Suprapubic skin (tissue), 4 donors: ENCODE data around the gene SUFU. TPM values are rescaled to one million over a fixed set of nuclear protein-coding genes. Genes with fewer than 3 reads are reported as not detected.

Experiments used
- DNase-seq, 2 donors: peaks; one replicate each; pipeline ENCODE4 v3.0.0-alpha.2; 2019; ENCODE audit warnings: low spot score in 2 of 2
- H3K27ac ChIP-seq: fragments of 200-600 bp; sonication (generic); one replicate; pipeline ENCODE4 v1.5.1; 2019
- H3K27me3 ChIP-seq: fragments of 200-600 bp; sonication (generic); one replicate; pipeline ENCODE4 v1.5.1; 2019
- H3K36me3 ChIP-seq: fragments of 200-600 bp; sonication (generic); one replicate; pipeline ENCODE4 v1.5.1; 2019
- H3K4me1 ChIP-seq: fragments of 200-600 bp; sonication (generic); one replicate; pipeline ENCODE4 v1.5.1; 2019
- H3K4me3 ChIP-seq: fragments of 200-600 bp; sonication (generic); one replicate; pipeline ENCODE4 v1.5.1; 2019; ENCODE audit warnings: mild to moderate bottlenecking
- H3K9me3 ChIP-seq: fragments of 200-600 bp; sonication (generic); one replicate; pipeline ENCODE4 v1.5.1; 2019
- CTCF ChIP-seq, 2 donors: fragments of 200-600 bp in 1 of 2; fragments of 450-650 bp in 1 of 2; sonication (generic) in 1 of 2; IDR thresholded peaks; one replicate each; pipeline ENCODE4 v1.5.1; 2016 to 2019; ENCODE audit warnings: antibody characterized with exemption in 2 of 2, mild to moderate bottlenecking in 1 of 2, moderate library complexity in 1 of 2
- EP300 ChIP-seq: sonication (generic); formaldehyde crosslinking; IDR thresholded peaks from one replicate; pipeline ENCODE4 v1.6.1; 2017; ENCODE audit warnings: antibody characterized with exemption
- POLR2A ChIP-seq, 2 donors: fragments of 450-650 bp; IDR thresholded peaks; one replicate each; pipeline ENCODE4 v1.6.1; 2017; ENCODE audit warnings: antibody characterized with exemption in 2 of 2, mild to moderate bottlenecking in 2 of 2, moderate library complexity in 2 of 2
- POLR2AphosphoS5 ChIP-seq, 3 donors: sonication (generic); formaldehyde crosslinking; IDR thresholded peaks; one replicate each; pipeline ENCODE4 v1.6.1; 2017; ENCODE audit warnings: antibody characterized with exemption in 3 of 3
- WGBS: methylation state at CpG from one replicate; pipeline ENCODE4 v1.1.5; 2018; 5-methylcytosine and 5-hydroxymethylcytosine counted together
- total RNA-seq, 4 donors: library from RNA; depleted of rRNA; stranded (reverse); fragments of >200 nt; gene quantifications; one replicate each; pipeline ENCODE4 v1.1.0, GENCODE V29; 2016

SUFU gene
- total RNA-seq, 4 donors from 2014 or later, result 15.3 to 22.7 (median 18.9) TPM

- Histone ChIP-seq H3K27ac (peak overlapping the region; percentile 10), H3K36me3 (peaks cover 10% of the 10 kb centered on the region), H3K4me1 (peaks cover 67% of the 10 kb centered on the region), H3K27me3 (no peaks in the 10 kb centered on the region), H3K4me3 (no peak overlapping the region), H3K9me3 (no peaks in the 10 kb centered on the region)
- TF ChIP-seq POLR2AphosphoS5 (IDR thresholded peaks at IDR 0.05) (no peak), EP300 (no peak), POLR2A (IDR thresholded peaks at IDR 0.05) (no peak), CTCF (IDR thresholded peaks at IDR 0.05) (no peak)
- 69% methylated on average over 12 of the region's 12 CpGs for WGBS
- DNase-seq, result no peak
These were observed 121.2 kb downstream of the SUFU start for GRCh38 chr10:102624751-102625645.

GRCh38 chr10:102626026-102626685, 122.4 kb downstream of the SUFU start:
- H3K4me3 ChIP-seq, result no peak overlapping the region
- TF ChIP-seq POLR2AphosphoS5 (IDR thresholded peaks at IDR 0.05), result no peak
- H3K36me3 ChIP-seq, result peaks cover 20% of the 10 kb centered on the region
- peaks cover 55% of the 10 kb centered on the region for H3K4me1 ChIP-seq
- WGBS, result 88% methylated on average over 10 of the region's 10 CpGs
- H3K9me3 ChIP-seq, result no peaks in the 10 kb centered on the region
- H3K27ac ChIP-seq, result peak overlapping the region; percentile 86
- no peak for DNase-seq
- no peaks in the 10 kb centered on the region for H3K27me3 ChIP-seq

- H3K27me3 ChIP-seq, result no peaks in the 10 kb centered on the region
- no peaks in the 10 kb centered on the region for H3K9me3 ChIP-seq
- WGBS, result 50% methylated on average over 12 of the region's 12 CpGs
- peak overlapping the region; percentile 86 for H3K27ac ChIP-seq
- no peak overlapping the region for H3K4me3 ChIP-seq
- no peak for DNase-seq
- peaks cover 28% of the 10 kb centered on the region for H3K36me3 ChIP-seq
- peaks cover 44% of the 10 kb centered on the region for H3K4me1 ChIP-seq
- no peak for TF ChIP-seq CTCF (IDR thresholded peaks at IDR 0.05)
- TF ChIP-seq EP300, result no peak
- no peak for TF ChIP-seq POLR2A (IDR thresholded peaks at IDR 0.05)
These were observed 123.5 kb downstream of the SUFU start for GRCh38 chr10:102627291-102627735.

GRCh38 chr10:102627736-102628293, 124.0 kb downstream of the SUFU start:
- Histone ChIP-seq H3K9me3 (no peaks in the 10 kb centered on the region), H3K4me1 (peaks cover 47% of the 10 kb centered on the region), H3K27ac (peak overlapping the region; percentile 86), H3K36me3 (peaks cover 28% of the 10 kb centered on the region), H3K4me3 (no peak overlapping the region), H3K27me3 (no peaks in the 10 kb centered on the region)
- 63% methylated on average over 7 of the region's 9 CpGs for WGBS
- TF ChIP-seq POLR2AphosphoS5 (IDR thresholded peaks at IDR 0.05) (no peak), EP300 (no peak), CTCF (IDR thresholded peaks at IDR 0.05) (no peak), POLR2A (IDR thresholded peaks at IDR 0.05) (no peak)
- DNase-seq, result no peak

- no peaks in the 10 kb centered on the region for H3K9me3 ChIP-seq
- H3K4me1 ChIP-seq, result peaks cover 54% of the 10 kb centered on the region
- WGBS, result 74% methylated on average over 11 of the region's 11 CpGs
- H3K27me3 ChIP-seq, result no peaks in the 10 kb centered on the region
- peak overlapping the region; percentile 86 for H3K27ac ChIP-seq
- no peak for TF ChIP-seq CTCF (IDR thresholded peaks at IDR 0.05)
- no peak for TF ChIP-seq EP300
- TF ChIP-seq POLR2A (IDR thresholded peaks at IDR 0.05), result no peak
- TF ChIP-seq POLR2AphosphoS5 (IDR thresholded peaks at IDR 0.05), result no peak
- DNase-seq, result no peak
- peaks cover 28% of the 10 kb centered on the region for H3K36me3 ChIP-seq
- no peak overlapping the region for H3K4me3 ChIP-seq
These were observed 124.7 kb downstream of the SUFU start for GRCh38 chr10:102628451-102628911.
